ENCODE measurements around the gene TTLL5.

TTLL5 gene

GRCh38 chr14:75747899-75748298 lies 86.9 kb downstream of the TTLL5 start:
- no peak for DNase-seq

GRCh38 chr14:75748336-75748735 lies 87.3 kb downstream of the TTLL5 start:
- DNase-seq, result no peak

GRCh38 chr14:75751296-75751695 lies 90.2 kb downstream of the TTLL5 start:
- DNase-seq, result no peak

GRCh38 chr14:75752086-75752485 lies 91.0 kb downstream of the TTLL5 start:
- DNase-seq, result no peak

- DNase-seq, result no peak
These were observed 92.0 kb downstream of the TTLL5 start for GRCh38 chr14:75752907-75753594.

- no peak for DNase-seq
These were observed 92.7 kb downstream of the TTLL5 start for GRCh38 chr14:75753696-75754095.

GRCh38 chr14:75757644-75758402 lies 96.8 kb downstream of the TTLL5 start:
- no peak for DNase-seq

GRCh38 chr14:75764020-75764419 lies 103.0 kb downstream of the TTLL5 start:
- DNase-seq, result no peak

GRCh38 chr14:75769047-75769685 lies 108.1 kb downstream of the TTLL5 start:
- no peak for DNase-seq

GRCh38 chr14:75770635-75771034 lies 109.6 kb downstream of the TTLL5 start:
- DNase-seq, result no peak

GRCh38 chr14:75771595-75771994 lies 110.5 kb downstream of the TTLL5 start:
- DNase-seq, result no peak

- no peak for DNase-seq
These were observed 112.0 kb downstream of the TTLL5 start for GRCh38 chr14:75773046-75773445.

- DNase-seq, result no peak
These were observed 120.0 kb downstream of the TTLL5 start for GRCh38 chr14:75781096-75781495.

GRCh38 chr14:75783184-75783583 lies 122.1 kb downstream of the TTLL5 start:
- DNase-seq, result no peak

GRCh38 chr14:75783602-75784313 lies 122.7 kb downstream of the TTLL5 start:
- DNase-seq, result no peak

GRCh38 chr14:75784314-75784686 lies 123.3 kb downstream of the TTLL5 start:
- no peak for DNase-seq

- DNase-seq, result no peak
These were observed 132.8 kb downstream of the TTLL5 start for GRCh38 chr14:75793806-75794205.

- DNase-seq, result no peak
These were observed 133.6 kb downstream of the TTLL5 start for GRCh38 chr14:75794615-75795038.

- DNase-seq, result no peak
These were observed 139.7 kb downstream of the TTLL5 start for GRCh38 chr14:75800792-75801191.

GRCh38 chr14:75802486-75802885 lies 141.4 kb downstream of the TTLL5 start:
- no peak for DNase-seq

- no peak for DNase-seq
These were observed 142.7 kb downstream of the TTLL5 start for GRCh38 chr14:75803765-75804164.

- DNase-seq, result no peak
These were observed 143.7 kb downstream of the TTLL5 start for GRCh38 chr14:75804570-75805275.

GRCh38 chr14:75805646-75806045 lies 144.6 kb downstream of the TTLL5 start:
- no peak for DNase-seq

Data from NCI-H1436 (cell line).